A549 (cell line): ENCODE measurements around the gene LRRC28.

Source experiments
- BCL3 ChIP-seq: fragments of >200 bp; sonication (Bioruptor Twin); formaldehyde crosslinking; IDR thresholded peaks from 3 replicates; pipeline ENCODE4 v1.6.1; 2016
- CTCF ChIP-seq: fragments of >200 bp; sonication (Bioruptor Twin); formaldehyde crosslinking; IDR thresholded peaks from 3 replicates; pipeline ENCODE4 v1.5.1; 2016
- EP300 ChIP-seq, 2 experiments: fragments of >200 bp; sonication (Bioruptor Twin); formaldehyde crosslinking; IDR thresholded peaks; 2 replicates in 1 of 2; 3 replicates in 1 of 2; pipeline ENCODE4 v1.6.1; 2016 to 2017
- KDM1A ChIP-seq: fragments of 200-600 bp; sonication (generic); IDR thresholded peaks from 2 replicates; pipeline ENCODE4 v1.6.1; 2016; ENCODE audit warnings: low read depth, mild to moderate bottlenecking
- NFE2L2 ChIP-seq: fragments of 150-350 bp; conservative IDR thresholded peaks from 2 replicates; pipeline ENCODE4 v1.6.1; 2014; ENCODE audit warnings: low read length
- PHF8 ChIP-seq: fragments of 200-600 bp; sonication (generic); IDR thresholded peaks from 2 replicates; pipeline ENCODE4 v1.6.1; 2016; ENCODE audit warnings: low read depth, mild to moderate bottlenecking, antibody characterized with exemption, moderate library complexity, borderline replicate concordance
- RAD21 ChIP-seq, 2 experiments: fragments of >200 bp in 1 of 2; sonication (Bioruptor Twin) in 1 of 2; formaldehyde crosslinking in 1 of 2; IDR thresholded peaks in 1 of 2; conservative IDR thresholded peaks in 1 of 2; 2 replicates in 1 of 2; 3 replicates in 1 of 2; pipeline ENCODE4 v1.6.1; 2012 to 2018; ENCODE audit warnings: inconsistent platforms in 1 of 2
- RCOR1 ChIP-seq: fragments of 150-350 bp; IDR thresholded peaks from 2 replicates; pipeline ENCODE4 v1.6.1; 2014; ENCODE audit warnings: antibody characterized with exemption, low read length, low read depth

- TF ChIP-seq CTCF (no peak), PHF8 (no peak), NFE2L2 (no peak), KDM1A (no peak), RAD21 (conservative IDR thresholded peaks at IDR 0.05 in 1 of 2, IDR thresholded peaks at IDR 0.05 in 1 of 2) (no peak), BCL3 (no peak), RCOR1 (no peak), EP300 (IDR thresholded peaks at IDR 0.05) (no peak)
Observed at GRCh38 chr15:99303907-99304306, 52.6 kb downstream of the LRRC28 start.
